BLaER1 (cell line): Measurements from ENCODE around the gene THNSL1.

Experiments used
- H3K27ac ChIP-seq: shearing (Covaris generic); formaldehyde crosslinking; 2 replicates; pipeline ENCODE4 v1.8.1; 2022
- H3K27me3 ChIP-seq: shearing (Covaris generic); formaldehyde crosslinking; 2 replicates; pipeline ENCODE4 v1.8.1; 2022
- H3K36me3 ChIP-seq: shearing (Covaris generic); formaldehyde crosslinking; 2 replicates; pipeline ENCODE4 v1.8.1; 2022
- H3K4me1 ChIP-seq: shearing (Covaris generic); formaldehyde crosslinking; 2 replicates; pipeline ENCODE4 v1.8.1; 2022
- H3K4me2 ChIP-seq: shearing (Covaris generic); formaldehyde crosslinking; 2 replicates; pipeline ENCODE4 v1.8.1; 2022
- H3K4me3 ChIP-seq: shearing (Covaris generic); formaldehyde crosslinking; 2 replicates; pipeline ENCODE4 v1.8.1; 2022
- H3K9ac ChIP-seq: shearing (Covaris generic); formaldehyde crosslinking; 2 replicates; pipeline ENCODE4 v1.8.1; 2022
- H3K9me3 ChIP-seq: shearing (Covaris generic); formaldehyde crosslinking; 2 replicates; pipeline ENCODE4 v1.8.1; 2022
- H4K20me1 ChIP-seq: shearing (Covaris generic); formaldehyde crosslinking; 2 replicates; pipeline ENCODE4 v1.8.1; 2022
- Cebpa-rat ChIP-seq: shearing (Covaris generic); IDR thresholded peaks from 2 replicates; pipeline ENCODE4 v1.8.1; 2022

Gene THNSL1

GRCh38 chr10:25029519-25029918, 13.1 kb downstream of the THNSL1 start:
- H3K27me3 ChIP-seq = no peaks in the 10 kb centered on the region
- H3K9me3 ChIP-seq = no peaks in the 10 kb centered on the region
- H3K4me3 ChIP-seq = no peak overlapping the region
- H3K27ac ChIP-seq = no peak overlapping the region
- no peaks in the 10 kb centered on the region for H4K20me1 ChIP-seq
- H3K4me2 ChIP-seq = no peak overlapping the region
- H3K36me3 ChIP-seq = no peaks in the 10 kb centered on the region
- no peaks in the 10 kb centered on the region for H3K4me1 ChIP-seq
- H3K9ac ChIP-seq = no peak overlapping the region
- no peak for TF ChIP-seq Cebpa-rat

- no peak overlapping the region for H3K4me3 ChIP-seq
- no peak for TF ChIP-seq Cebpa-rat
- no peaks in the 10 kb centered on the region for H4K20me1 ChIP-seq
- H3K36me3 ChIP-seq = no peaks in the 10 kb centered on the region
- H3K27ac ChIP-seq = no peak overlapping the region
- H3K4me1 ChIP-seq = no peaks in the 10 kb centered on the region
- no peaks in the 10 kb centered on the region for H3K27me3 ChIP-seq
- H3K9ac ChIP-seq = no peak overlapping the region
- H3K4me2 ChIP-seq = no peak overlapping the region
- H3K9me3 ChIP-seq = no peaks in the 10 kb centered on the region
Measured at GRCh38 chr10:25036381-25036780, 20.0 kb downstream of the THNSL1 start.

DNA sequence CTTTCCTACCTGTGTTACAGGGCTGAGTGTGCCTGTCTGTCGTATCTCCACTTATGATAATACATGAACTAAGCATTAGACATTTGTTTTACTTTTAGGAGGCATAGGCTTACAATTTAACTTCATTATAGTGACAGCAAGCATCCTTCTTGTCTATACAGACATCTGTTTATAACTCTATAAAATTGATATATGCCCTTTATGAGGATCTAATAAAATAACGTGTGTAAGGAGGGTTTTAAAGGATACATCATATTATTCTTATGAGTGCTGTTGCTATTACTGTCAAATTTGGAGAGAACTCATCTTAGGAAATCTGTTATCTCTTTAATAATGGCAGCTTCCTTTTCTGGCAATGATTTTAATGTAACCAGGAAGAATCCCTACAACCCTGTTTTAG, 21.9 kb downstream of the THNSL1 start:
- no peak overlapping the region for H3K4me3 ChIP-seq
- H4K20me1 ChIP-seq = no peaks in the 10 kb centered on the region
- no peaks in the 10 kb centered on the region for H3K9me3 ChIP-seq
- H3K4me1 ChIP-seq = no peaks in the 10 kb centered on the region
- H3K4me2 ChIP-seq = no peak overlapping the region
- H3K9ac ChIP-seq = no peak overlapping the region
- TF ChIP-seq Cebpa-rat = no peak
- no peaks in the 10 kb centered on the region for H3K36me3 ChIP-seq
- H3K27ac ChIP-seq = no peak overlapping the region
- no peaks in the 10 kb centered on the region for H3K27me3 ChIP-seq

- no peak overlapping the region for H3K4me3 ChIP-seq
- H3K27ac ChIP-seq = no peak overlapping the region
- no peaks in the 10 kb centered on the region for H3K36me3 ChIP-seq
- no peaks in the 10 kb centered on the region for H3K9me3 ChIP-seq
- H3K9ac ChIP-seq = no peak overlapping the region
- TF ChIP-seq Cebpa-rat = no peak
- H3K27me3 ChIP-seq = no peaks in the 10 kb centered on the region
- H3K4me2 ChIP-seq = no peak overlapping the region
- H4K20me1 ChIP-seq = no peaks in the 10 kb centered on the region
- no peaks in the 10 kb centered on the region for H3K4me1 ChIP-seq
Measured at GRCh38 chr10:25039531-25039930, 23.1 kb downstream of the THNSL1 start.

GRCh38 chr10:25046641-25047040, 30.2 kb downstream of the THNSL1 start:
- Histone ChIP-seq H3K4me1 (peaks cover 12% of the 10 kb centered on the region), H3K9me3 (no peaks in the 10 kb centered on the region), H3K9ac (no peak overlapping the region), H3K4me2 (no peak overlapping the region), H3K4me3 (no peak overlapping the region), H3K27ac (no peak overlapping the region), H4K20me1 (no peaks in the 10 kb centered on the region), H3K27me3 (no peaks in the 10 kb centered on the region), H3K36me3 (no peaks in the 10 kb centered on the region)
- no peak for TF ChIP-seq Cebpa-rat

DNA sequence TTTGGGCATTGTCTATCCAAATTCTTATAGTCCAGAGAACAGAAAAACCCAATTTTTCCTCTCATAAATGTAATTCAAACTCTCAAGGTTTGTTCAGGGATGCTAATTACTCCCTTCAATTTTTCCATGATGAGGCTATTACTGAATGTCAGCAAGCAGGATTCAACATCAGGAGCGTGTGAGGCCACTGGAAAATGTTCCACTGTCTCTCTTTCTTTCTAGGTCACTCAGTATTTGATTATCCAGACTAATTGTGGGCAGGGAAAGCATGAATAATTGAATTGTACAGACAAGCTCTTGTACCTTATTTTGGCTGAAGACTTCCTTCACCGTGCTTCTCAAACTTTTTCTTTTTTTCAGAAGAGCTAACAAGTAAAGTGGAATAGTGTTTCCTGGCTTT, 30.7 kb downstream of the THNSL1 start:
- Histone ChIP-seq H3K27ac (no peak overlapping the region), H4K20me1 (no peaks in the 10 kb centered on the region), H3K9ac (no peak overlapping the region), H3K4me3 (no peak overlapping the region), H3K36me3 (no peaks in the 10 kb centered on the region), H3K4me1 (peaks cover 12% of the 10 kb centered on the region), H3K4me2 (no peak overlapping the region), H3K27me3 (no peaks in the 10 kb centered on the region), H3K9me3 (no peaks in the 10 kb centered on the region)
- TF ChIP-seq Cebpa-rat = no peak

DNA sequence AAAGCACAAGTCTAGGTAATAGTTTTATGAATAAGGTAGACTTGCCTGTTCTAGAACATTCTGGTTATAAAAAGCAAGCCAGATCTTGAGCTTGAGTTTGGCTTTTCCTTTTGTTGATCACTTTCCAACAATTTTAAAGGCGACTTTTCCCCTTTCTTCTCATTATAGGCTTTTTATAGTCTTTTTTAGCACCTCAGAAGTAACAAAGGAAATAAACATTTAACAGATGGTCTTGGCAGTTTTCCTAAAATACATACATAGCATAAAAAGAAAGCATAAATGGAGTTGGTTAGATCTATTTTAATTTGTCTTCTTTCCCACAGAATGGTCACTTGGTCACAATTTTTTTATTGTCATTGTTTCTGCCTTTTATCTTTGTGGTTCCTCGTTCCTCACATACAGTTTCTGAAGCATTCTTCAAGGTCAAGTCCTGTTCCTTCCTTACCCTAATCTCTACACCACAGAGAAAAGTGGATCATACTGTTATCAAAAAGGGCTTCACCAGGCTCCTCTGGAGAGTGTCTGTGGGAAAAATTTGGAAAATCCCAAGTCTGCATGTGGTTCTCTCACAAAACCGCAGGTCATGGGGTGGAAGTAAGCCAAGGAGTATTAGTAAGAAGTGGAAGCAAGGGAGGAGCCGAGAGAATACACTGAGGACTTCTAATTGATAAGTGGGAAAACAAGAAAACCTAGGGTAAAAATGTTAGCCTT, 31.3 kb downstream of the THNSL1 start:
- Histone ChIP-seq H3K9me3 (no peaks in the 10 kb centered on the region), H3K9ac (no peak overlapping the region), H3K4me2 (peak overlapping the region; percentile 38), H4K20me1 (no peaks in the 10 kb centered on the region), H3K27me3 (no peaks in the 10 kb centered on the region), H3K4me1 (peaks cover 12% of the 10 kb centered on the region), H3K4me3 (no peak overlapping the region), H3K27ac (no peak overlapping the region), H3K36me3 (no peaks in the 10 kb centered on the region)
- no peak for TF ChIP-seq Cebpa-rat

GRCh38 chr10:25048450-25048849, 32.0 kb downstream of the THNSL1 start:
- Histone ChIP-seq H3K36me3 (no peaks in the 10 kb centered on the region), H3K9me3 (no peaks in the 10 kb centered on the region), H3K9ac (no peak overlapping the region), H3K4me3 (no peak overlapping the region), H3K4me1 (peaks cover 12% of the 10 kb centered on the region), H4K20me1 (no peaks in the 10 kb centered on the region), H3K27ac (no peak overlapping the region), H3K4me2 (no peak overlapping the region), H3K27me3 (no peaks in the 10 kb centered on the region)
- TF ChIP-seq Cebpa-rat = no peak

DNA sequence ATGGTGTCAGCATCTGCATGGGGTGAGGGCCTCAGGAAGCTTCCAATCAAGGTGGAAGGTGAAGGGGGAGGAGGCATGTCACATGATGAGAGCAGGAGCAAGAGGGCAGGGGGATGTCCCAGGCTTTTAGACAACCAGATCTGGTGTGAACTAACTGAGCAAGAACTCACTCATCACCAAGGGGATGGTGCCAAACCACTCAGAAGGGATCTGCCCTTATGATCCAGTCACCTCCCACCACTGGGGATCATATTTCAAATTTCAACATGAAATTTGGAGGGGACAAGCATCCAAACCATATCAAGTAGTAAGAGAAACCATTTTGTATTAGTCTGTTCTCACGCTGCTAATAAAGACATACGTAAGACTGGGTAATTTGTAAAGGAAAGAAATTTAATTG, 33.6 kb downstream of the THNSL1 start:
- Histone ChIP-seq H4K20me1 (no peaks in the 10 kb centered on the region), H3K27ac (no peak overlapping the region), H3K9ac (no peak overlapping the region), H3K4me2 (no peak overlapping the region), H3K4me3 (no peak overlapping the region), H3K4me1 (peaks cover 12% of the 10 kb centered on the region), H3K27me3 (no peaks in the 10 kb centered on the region), H3K9me3 (no peaks in the 10 kb centered on the region), H3K36me3 (no peaks in the 10 kb centered on the region)
- TF ChIP-seq Cebpa-rat = no peak

DNA sequence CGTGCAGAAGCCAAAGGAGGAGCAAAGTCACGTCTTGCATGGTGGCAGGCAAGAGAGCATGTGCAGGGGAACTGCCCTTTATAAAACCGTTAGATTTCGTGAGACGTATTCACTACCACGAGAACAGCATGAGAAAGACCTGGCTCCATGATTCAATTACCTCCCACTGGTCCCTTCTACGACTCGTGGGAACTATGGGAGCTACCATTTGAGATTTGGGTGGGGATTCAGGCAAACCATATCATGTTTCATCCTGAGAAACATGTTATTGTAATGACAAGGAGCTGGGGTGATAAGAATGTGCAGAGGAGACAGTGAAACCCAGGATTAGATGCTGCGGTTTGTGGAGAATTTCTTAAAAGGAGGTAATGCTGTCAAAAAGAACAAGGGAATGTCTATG, 34.0 kb downstream of the THNSL1 start:
- no peaks in the 10 kb centered on the region for H3K27me3 ChIP-seq
- no peak overlapping the region for H3K9ac ChIP-seq
- no peak overlapping the region for H3K4me2 ChIP-seq
- TF ChIP-seq Cebpa-rat = no peak
- no peaks in the 10 kb centered on the region for H3K9me3 ChIP-seq
- peaks cover 12% of the 10 kb centered on the region for H3K4me1 ChIP-seq
- H3K36me3 ChIP-seq = no peaks in the 10 kb centered on the region
- no peak overlapping the region for H3K27ac ChIP-seq
- H4K20me1 ChIP-seq = no peaks in the 10 kb centered on the region
- no peak overlapping the region for H3K4me3 ChIP-seq

- Histone ChIP-seq H3K9me3 (no peaks in the 10 kb centered on the region), H3K4me3 (no peak overlapping the region), H3K4me2 (no peak overlapping the region), H3K27me3 (no peaks in the 10 kb centered on the region), H3K36me3 (no peaks in the 10 kb centered on the region), H3K9ac (no peak overlapping the region), H3K4me1 (peaks cover 12% of the 10 kb centered on the region), H4K20me1 (no peaks in the 10 kb centered on the region), H3K27ac (no peak overlapping the region)
- no peak for TF ChIP-seq Cebpa-rat
Measured at GRCh38 chr10:25052012-25052411, 35.6 kb downstream of the THNSL1 start.
